NCI-H2107 treated with DMSO at 0.1 percent for 48 hours (cell line): ENCODE measurements around the gene SLC37A2.

Experiments
- DNase-seq: peaks from one replicate; lab custom pipeline; 2025; ENCODE audit not compliant: unreplicated experiment; lab: John Stamatoyannopoulos, UW

Gene SLC37A2

DNA sequence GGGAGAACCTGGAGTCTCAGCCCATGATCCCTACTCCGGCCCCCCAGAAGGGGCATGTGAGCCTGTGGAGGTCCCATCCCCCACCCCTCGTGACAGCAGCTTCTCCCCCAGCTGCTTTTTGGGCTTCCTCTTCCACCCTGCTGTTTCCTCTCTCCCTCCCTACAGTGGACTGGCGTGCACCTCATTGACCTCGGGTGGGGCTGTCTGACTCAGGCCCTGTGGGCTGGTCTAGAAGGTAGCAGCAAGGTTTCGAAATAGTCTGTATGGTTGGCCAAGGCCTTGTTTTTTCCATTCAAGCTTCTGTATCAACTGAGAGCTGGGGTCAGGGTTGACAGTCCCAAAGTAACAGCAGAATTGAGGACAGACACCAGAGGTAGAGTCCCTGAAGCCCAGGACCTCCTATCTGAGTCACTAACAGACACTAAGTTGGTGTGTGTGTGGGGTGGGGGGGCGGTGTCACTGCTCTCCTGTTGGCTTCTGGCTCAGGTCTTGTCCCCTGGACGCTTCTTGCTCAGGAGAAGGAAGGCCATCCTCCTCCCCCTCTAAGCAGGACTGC, 7.7 kb downstream of the SLC37A2 start:
- DNase-seq = no peak

DNA sequence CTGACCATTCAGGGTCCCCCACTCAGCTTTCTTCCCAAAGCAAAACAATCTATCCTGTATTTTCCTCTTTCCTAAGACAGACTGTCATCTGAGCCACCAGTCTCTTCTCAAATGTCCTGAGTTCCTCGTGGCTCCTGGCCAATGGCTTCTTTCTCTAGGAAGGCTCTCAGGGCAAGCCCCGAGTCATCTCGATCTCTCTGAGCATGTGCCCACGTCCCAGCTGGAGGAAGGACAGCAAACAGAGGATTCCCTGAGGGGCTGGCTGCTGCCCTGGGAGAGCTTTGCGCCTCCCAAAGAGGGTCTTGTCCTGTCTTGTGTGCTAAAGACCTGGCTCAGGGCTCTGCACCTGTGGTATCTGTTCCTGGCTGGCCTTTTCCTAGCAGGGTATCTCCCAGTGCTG, 8.3 kb downstream of the SLC37A2 start:
- no peak for DNase-seq

DNA sequence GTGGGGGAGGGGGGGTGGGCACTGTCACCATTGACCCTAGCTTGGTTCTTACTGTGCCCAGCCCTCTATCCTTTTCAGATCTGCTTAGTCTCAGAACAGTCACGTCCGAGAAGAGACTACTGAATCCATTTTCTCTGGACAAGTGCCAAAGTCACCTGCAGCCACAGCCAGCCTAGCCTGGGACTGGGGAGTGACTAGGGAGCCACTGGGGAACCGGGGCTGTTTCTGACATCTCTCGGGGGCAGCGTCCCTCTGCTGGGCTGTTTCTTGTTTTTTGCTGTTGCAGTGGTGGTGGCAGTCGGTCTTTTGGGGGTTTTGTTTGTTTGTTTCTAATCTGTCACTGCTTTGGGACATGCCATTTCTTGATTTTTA, 8.7 kb downstream of the SLC37A2 start:
- DNase-seq = no peak

DNA sequence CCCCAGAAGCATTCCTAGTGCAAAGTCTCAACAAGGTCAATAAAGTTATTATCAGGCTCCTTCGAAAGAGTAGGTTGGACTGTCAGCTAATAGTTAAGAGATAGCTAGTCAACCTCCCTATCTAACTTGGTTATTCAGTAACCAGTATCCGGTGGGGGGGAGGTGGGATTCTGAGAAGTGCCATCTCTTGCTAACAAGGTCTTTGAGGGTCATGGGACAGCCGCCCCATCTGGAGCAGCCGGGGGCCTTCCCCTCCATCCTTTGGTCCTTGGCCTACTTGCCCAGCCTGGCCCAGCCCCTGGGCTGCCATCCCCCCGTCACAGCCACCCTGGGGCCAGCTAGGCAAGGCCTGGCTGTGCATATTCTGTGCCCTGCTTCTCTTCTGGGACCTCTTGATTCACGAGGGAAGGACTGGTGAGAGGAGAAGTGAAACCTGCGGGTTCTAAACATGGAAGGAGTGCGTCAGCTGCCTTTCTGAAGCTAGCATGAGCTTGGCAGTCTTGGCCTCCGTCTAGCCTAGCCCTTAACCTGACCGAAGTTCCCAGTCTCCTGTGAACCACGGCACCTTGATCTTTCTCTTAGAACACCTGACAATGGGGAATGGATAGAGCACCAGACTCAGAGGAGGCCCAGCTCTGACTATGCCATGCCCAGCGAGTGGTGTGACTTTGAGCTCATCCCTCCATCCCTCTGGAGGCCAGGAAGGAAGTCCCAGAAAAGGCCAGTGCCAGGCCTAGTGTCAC, 9.3 kb downstream of the SLC37A2 start:
- no peak for DNase-seq

DNA sequence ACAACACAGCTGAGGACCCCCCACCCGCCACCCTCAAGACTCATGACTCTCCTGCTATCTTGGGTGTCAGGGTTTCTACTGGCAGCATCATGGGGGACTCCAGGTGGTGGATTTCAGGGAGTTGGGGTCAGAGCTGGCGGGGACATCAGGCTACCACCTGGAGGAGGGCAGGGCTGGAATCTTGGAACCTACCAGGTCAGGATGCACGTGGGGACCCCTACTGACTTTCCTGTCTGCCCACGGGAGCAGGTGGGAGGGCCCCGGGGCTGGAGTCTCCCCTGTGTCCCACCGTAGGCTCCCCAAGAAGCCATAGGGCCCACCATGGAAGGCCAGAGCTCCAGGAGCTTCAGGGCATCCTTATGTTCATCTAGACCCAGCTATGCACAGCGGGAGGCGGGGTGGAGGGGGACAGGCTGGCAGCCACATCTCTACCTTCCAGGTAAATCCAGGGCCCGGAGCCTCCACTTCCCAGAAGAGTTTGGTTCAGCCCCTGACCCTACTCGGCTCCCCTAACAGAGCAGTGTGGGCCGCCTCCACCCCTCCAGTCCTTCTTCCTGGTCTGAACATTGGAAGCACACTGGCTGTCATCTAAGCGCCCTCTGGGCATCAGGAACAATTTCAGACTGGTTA, 10.0 kb downstream of the SLC37A2 start:
- DNase-seq = no peak

DNA sequence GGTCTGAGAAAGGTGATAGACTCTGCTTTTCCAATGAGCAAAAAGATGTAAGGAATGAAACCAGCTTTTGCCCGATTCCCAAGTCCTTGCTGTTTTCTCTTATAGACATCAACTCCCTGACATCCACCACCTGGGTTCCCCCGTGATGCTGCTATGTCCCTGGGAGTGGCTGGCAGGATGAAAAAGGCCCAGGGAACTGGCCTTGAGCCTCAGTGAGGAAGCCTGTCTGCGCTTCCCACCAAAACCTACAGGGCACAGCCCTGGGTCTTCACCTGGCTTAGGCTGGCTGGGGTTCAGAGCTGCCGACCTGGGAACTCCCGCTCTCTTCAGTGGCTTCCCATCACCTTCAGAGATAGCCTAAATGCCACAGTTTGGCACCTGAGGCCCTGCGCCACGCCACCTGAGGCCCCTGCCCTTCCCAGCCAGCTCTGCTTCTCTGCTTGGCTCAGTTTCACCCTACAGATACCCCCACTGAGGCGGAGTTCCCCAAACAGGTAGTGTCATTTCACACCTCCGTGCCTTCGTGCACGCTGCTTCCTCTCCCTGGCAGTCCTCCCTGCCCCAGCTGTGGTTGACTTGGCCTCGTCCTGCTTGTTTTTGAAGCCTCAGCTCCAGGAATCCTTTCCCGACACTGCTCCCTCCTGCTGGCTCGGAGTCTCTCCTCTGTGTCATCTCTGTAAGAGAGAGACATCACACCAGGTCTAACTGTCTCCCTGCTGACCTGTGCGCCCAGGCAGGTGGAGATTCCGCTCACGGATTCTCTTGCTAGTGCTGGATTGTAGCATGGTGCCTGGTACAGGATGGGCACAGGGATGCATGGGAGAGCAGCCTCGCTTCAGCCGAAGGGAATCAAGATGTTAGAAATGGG, 10.7 kb downstream of the SLC37A2 start:
- no peak for DNase-seq

DNA sequence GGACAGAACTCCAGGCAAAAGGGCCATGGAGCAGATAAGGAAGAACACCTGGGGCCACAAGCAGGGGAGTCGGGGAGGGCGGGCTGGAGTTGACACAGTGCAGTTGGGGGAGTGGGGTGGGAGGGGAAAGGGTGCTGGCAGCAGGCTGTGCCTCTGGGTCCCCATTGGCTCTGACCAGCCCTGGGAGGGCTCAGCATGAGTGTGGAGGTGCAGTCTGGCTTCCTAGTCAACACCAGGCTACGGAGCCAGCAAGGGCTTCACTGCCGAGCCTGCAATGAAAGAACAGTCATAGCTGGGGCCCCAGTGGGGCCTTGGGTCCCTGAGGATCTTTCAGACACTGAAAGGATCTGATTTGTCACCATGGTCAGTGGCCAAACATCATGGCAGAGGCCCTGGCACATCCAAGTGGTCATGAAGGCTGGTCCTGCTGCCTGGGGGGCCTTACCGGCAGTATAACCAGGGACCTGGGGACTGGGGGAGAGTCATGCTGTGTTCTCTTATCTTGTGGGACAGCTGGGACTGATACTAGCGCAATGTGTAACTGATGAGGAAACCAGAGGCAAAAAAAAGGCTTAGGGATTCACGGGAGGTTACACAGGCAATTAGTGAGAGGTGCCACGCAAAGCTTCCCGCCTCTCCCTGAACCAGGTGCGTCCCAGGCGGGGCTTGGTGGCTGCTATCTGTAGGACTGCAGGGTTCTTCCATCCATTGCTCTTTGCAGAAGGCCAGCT, 11.6 kb downstream of the SLC37A2 start:
- DNase-seq = no peak

DNA sequence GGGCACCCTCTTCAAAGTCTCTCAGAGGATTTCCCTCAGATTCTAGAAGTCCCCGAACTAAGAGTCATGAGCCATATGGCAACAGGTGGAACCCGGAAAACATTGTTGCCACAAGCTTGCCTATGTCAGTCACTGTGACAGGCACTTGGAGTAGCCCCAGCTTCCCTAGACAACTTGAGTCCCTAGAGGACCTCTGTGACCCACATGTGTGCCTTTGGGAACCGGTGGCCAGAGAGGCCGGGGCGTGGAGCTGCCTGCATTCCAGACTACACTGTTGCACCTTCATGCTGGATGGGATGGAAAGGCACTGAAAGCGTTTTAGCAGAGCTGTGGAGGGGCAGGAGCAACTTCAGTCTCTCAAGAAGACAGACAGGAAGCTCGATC, 12.1 kb downstream of the SLC37A2 start:
- no peak for DNase-seq

DNA sequence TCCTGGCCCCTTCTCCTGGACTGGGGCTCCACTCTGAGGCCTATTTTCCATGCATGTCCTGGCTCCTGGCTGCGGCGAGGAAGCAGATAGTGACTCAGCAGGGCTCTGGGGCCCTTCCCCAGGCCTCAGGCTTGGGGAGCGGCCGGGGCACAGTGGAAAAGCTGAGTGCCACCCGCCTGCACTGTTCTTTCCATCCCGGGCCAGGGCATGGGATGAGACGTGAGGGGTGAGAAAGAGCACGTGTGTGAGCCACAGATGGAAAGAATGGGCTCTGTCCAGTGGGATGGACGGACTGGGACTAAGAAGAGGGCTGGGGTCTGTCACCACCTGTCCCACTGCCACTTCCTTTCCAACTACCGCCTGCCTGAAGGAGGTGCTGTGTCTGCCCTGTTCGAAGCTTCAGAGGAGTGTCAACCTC, 12.8 kb downstream of the SLC37A2 start:
- DNase-seq = no peak

DNA sequence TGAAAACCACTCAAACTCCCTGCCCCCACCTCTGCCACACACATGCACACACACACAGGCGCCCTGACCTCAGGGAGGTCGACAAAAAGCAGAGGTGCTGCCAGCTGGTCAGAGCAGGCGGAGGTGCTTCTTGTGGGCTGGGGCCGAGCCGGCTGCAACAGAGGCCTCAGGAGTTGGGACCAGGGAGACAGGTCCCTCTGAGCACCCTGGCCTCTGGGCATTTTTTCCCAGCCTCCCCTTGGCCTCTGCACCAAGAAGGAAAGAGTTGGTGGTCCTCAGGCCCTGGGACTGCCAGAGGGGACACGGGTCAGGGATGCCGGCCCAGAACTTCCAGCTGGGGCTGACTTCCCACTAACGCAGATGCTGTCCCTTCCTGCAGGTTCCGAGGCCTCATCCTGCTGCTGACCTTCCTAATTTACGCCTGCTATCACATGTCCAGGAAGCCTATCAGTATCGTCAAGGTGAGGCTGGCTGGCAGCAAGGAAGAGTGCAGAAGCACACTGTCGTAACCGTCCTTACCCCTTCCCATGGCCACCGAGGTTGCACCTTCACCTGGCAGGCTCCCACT, 13.4 kb downstream of the SLC37A2 start:
- no peak for DNase-seq

DNA sequence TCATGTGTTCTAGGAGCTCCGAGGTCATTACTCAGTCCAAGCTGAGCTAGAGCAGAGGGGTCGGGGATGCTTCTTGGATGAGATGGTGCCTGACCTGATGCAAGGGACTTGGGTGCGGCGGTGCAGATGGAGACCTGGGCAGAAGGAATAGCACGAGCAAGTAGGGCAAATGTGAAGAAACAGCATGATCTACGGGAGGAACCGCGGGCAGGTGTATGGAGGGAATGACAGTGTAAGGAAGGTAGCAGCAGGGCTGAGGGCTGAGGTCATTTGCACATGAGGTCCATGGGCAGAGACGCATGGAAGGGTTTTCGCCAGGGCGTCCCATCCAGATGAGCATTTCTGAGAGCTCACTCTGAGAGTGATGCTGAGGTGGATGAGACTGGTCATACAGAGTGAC, 14.9 kb downstream of the SLC37A2 start:
- DNase-seq = no peak

DNA sequence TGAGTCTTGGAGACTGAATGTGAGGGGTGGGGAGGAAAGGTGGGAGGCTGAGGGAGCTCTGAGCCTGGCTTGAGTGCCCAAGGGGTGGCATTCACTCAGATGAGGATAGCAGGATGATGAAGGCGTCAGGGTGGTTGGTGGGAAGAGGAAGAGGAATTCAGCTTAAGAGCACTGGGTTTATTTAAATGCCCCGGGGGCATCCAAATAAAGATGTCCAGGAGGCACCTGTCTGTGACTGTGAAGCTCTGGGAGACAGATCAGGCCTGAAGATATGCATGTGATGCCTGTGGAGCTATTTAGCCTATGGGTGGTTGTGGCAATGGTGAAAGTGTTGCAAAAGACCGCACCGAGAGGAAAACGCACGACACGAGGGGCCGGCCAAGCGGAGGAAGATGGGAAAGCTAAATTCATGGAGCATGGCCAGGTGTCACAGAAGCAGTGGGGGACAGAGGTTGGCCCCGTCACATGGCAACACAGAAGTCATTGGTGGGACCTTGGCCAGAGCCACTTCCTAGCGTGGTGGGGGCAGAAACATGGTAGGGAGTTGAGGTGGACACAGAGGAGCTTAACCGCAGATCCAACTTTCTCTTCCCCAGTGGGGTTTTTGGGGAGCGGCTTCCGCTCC, 15.5 kb downstream of the SLC37A2 start:
- no peak for DNase-seq

DNA sequence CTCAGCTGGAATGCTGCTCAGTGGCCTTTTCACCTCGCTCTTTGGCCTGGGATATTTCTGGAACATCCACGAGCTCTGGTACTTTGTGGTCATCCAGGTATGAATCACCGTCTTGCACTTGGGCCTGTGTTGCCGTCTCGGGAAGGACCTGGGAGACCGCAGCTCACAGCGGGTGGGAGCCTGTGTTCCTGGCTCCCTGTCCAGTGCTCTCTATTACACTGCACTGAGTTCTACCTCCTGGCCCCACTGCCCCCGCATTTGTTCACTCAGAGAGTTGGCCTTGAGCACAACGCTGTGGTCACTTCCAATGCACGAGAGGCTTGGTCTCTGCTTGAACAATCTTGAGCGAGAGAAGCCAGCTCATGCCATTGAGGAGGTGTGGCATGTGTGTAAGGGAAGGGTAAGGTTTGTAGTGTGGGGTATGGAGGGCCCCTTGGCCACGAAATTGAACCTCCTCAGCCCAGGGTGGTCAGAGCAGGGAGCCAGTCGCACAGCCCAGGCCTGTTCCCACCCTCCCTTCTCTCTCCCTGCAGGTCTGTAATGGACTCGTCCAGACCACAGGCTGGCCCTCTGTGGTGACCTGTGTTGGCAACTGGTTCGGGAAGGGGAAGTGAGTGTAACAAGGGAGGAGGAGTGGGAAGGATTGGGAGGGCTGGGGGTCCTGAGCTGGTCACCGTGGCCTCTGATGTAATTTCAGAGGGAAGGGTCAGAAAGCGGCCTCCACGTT, 16.2 kb downstream of the SLC37A2 start:
- DNase-seq = no peak

DNA sequence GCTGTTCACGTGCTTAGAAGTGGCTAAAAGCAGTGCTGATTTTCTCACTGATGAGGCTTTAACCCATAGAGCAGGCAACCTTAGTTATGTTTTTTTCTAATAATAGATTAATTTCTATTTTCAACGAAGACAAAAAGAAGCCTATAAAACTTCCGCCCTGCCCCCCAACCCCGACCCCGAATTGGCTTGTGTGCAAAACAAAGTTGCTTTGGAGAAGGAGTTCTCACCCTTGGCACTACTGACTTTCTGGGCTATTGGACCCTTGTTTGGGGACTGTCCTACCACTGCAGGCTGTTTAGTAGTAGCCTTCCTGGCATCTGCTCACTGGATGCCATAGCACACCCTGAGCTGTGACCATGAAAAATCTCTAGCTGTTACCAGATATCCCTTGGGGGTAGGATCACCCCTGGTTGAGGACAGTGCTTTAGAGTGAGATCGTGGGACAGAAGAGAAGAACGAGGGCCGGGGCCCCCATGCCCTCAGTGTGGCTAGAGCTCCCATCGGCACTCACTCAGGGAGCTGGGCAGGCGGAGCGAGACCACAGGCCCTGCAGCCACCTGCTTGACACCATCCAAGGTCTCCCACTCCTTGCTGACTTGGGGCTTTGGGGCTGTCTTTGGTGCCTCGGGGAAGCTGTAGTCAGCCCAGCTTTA, 16.9 kb downstream of the SLC37A2 start:
- DNase-seq = no peak

DNA sequence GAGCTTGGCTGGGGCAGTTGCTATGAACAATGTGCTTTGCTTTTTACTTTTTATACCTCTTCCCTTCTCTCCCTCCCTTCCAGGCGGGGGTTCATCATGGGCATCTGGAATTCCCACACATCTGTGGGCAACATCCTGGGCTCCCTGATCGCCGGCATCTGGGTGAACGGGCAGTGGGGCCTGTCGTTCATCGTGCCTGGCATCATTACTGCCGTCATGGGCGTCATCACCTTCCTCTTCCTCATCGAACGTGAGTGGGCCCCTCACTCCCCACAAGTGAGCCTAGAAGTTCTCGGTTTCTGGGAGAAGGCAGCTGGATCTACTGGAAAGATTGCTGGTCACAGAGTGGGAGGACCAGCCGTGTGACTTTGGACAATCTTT, 17.4 kb downstream of the SLC37A2 start:
- no peak for DNase-seq

DNA sequence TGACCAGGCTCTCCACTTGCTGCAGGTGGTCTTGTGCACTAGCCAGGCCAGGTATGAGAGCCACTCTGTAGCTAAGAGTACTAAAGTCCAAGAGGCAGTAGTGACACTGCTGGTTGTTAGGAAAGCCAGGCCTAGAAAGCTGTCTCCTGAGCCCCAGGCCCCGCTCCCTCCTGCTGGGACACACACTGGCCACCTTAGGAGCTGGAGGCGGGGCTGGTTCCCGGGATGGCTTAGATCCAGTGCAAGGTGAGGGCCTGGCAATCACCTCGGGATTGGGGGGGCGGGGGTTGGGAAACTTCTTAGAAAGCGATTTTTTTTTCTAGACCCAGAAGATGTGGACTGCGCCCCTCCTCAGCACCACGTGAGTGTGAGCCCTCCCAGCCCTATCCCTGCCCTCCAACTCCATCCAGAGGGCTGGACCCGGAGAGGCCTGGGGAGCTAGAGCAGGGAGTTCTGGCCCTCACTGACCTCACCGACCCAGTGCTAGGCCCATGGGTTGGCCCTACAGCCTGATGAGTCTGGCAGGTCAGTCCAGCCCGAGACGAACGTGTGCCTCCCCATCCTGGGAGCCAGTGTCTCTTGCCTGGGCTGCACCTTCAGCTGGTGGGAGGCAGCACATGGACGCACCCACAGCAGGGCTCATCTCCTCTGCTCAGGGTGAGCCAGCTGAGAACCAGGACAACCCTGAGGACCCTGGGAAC, 18.1 kb downstream of the SLC37A2 start:
- DNase-seq = no peak

DNA sequence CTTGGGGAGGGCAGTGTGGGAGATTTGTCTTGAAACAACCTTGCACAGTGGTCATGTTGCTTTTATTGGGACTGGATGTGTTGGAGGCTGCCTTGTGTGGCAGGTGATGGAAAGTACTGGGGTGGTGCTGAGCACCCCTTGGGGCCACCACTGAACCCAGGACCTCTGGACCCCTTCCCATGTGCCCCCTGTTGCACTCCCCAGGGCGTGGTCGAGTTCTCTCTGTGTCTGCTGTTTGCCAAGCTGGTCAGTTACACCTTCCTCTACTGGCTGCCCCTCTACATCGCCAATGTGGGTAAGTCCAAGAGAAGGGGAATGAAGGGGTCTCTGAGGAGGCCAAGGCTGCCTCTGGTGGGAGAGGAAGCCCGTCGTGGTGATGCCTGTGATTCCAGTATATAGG, 18.9 kb downstream of the SLC37A2 start:
- DNase-seq = no peak

DNA sequence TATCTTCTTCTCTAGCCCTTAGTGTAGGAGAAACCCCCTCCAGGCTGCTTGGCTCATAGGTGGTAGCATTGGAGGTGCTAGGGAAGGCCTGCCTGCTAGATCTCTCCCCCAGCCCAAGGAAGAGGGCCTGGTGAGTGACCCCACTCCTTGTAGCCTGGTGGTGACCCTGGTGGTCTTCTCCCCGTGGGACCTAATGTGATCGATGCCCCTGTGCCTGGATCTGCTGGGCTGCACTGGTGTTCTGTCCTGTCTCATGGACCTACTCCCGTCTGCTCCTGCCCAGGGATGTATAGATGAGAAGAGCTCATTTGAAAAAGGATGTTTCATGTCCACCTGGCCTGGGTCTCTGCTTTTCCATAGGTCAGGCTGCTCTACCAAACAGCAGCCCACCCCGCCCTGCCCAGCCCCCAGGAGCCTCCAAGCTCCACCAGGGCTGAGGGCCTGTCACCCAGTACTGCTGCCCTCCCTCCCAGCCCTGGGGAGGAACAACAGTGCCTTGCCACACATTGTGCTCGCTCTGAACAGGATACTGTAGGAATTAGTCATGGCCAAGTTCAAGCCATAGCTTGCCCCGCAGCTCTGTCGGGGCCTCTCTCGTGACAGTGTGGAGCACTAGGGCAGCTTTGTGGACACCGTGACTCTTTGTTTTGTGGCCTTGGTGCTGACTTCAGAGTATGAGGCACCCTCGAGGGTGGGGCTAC, 19.7 kb downstream of the SLC37A2 start:
- no peak for DNase-seq
